Kidney (tissue), 14 donors: ENCODE data around the gene FNBP1. TPM values are rescaled to one million over a fixed set of nuclear protein-coding genes. Genes with fewer than 3 reads are reported as not detected.
A peak's percentile ranks its signal among the peaks of the same experiment; 100 is the strongest.

Source experiments
- DNase-seq, 5 donors: peaks; one replicate each; pipeline ENCODE4 v3.0.0-alpha.2; 2013 to 2020
- FAIRE-seq: peaks from 2 replicates; lab custom pipeline; 2012; peaks lifted over from hg19 to GRCh38; lab: Jason Lieb, UNC
- H3K27ac ChIP-seq, 2 donors: one replicate each; pipeline ENCODE4 v1.7.0; 2013; ENCODE audit warnings: low read depth in 2 of 2, low read length in 2 of 2, inconsistent platforms in 1 of 2
- H3K27me3 ChIP-seq: one replicate; pipeline ENCODE4 v1.7.1; 2013; ENCODE audit warnings: low read length, inconsistent platforms; ENCODE audit not compliant: control insufficient read depth, insufficient read depth
- H3K36me3 ChIP-seq, 3 donors: one replicate each; pipeline versions ENCODE4 v1.7.0 to v1.7.1; 2013; ENCODE audit warnings: low read length in 3 of 3, control low read depth in 1 of 3, inconsistent platforms in 1 of 3; ENCODE audit not compliant: insufficient read depth in 3 of 3, control insufficient read depth in 2 of 3
- H3K4me1 ChIP-seq, 3 donors: one replicate each; pipeline versions ENCODE4 v1.7.0 to v1.7.1; 2013; ENCODE audit warnings: low read length in 3 of 3, inconsistent platforms in 1 of 3, low read depth in 1 of 3; ENCODE audit not compliant: control insufficient read depth in 2 of 3, insufficient read depth in 2 of 3
- H3K4me3 ChIP-seq, 3 donors: one replicate each; pipeline versions ENCODE4 v1.7.0 to v1.8.1; 2013; ENCODE audit warnings: low read length in 3 of 3, control low read depth in 1 of 3, inconsistent platforms in 1 of 3
- H3K9ac ChIP-seq, 3 donors: one replicate each; pipeline versions ENCODE4 v1.7.0 to v1.7.1; 2013; ENCODE audit warnings: low read length in 3 of 3, control low read depth in 1 of 3, inconsistent platforms in 1 of 3
- H3K9me3 ChIP-seq, 3 donors: one replicate each; pipeline versions ENCODE4 v1.7.0 to v1.7.1; 2013; ENCODE audit warnings: low read length in 3 of 3, control low read depth in 1 of 3, inconsistent platforms in 1 of 3; ENCODE audit not compliant: control insufficient read depth in 2 of 3, insufficient read depth in 1 of 3
- CTCF ChIP-seq: IDR thresholded peaks from 3 replicates; pipeline ENCODE4 v1.5.1; 2012; ENCODE audit warnings: mild to moderate bottlenecking, moderate library complexity, borderline replicate concordance; ENCODE audit not compliant: insufficient read depth; ENCODE audit errors: extremely low read depth
- intact Hi-C: fragments of 100-400 bp; cut with DNase I; formaldehyde crosslinking; loops from one replicate; pipeline ENCODE4 v1.11.1; 2022
- polyA plus RNA-seq: library from polyadenylated mRNA; stranded (reverse); fragments of 350-450 nt; fragmentation: Illumina TruSeq; extraction: RNeasy Lipid Tissue Mini Kit (QIAGEN cat#74804); gene quantifications from one replicate; pipeline ENCODE4 v1.2.3, GENCODE V29; 2014; ENCODE audit warnings: low read depth, low replicate concordance; ENCODE audit not compliant: insufficient read depth
- total RNA-seq: library from RNA; stranded (reverse); fragmentation: NEBNext Ultra II Directional; extraction: Animal tissue kit (Norgen Biotek cat#: 25700); gene quantifications from one replicate; pipeline ENCODE4 v1.2.1, GENCODE V29; 2021
- donor health status: control.
- donor health status: control.
- donor health status: control.
- donor health status: control.
- donor health status: control.
- donor health status: DM: yes; HTN: yes; CAD: no.
- donor health status: Normal renal cell carcinoma (clear cell type).

Gene FNBP1
- total and polyA plus RNA-seq, 2 donors from 2014 or later = 9.7 to 51.7 TPM

- DNase-seq (no peak), FAIRE-seq (no peak)
- TF ChIP-seq CTCF = no peak
- H3K9ac ChIP-seq = peak overlapping the region; percentile 77 to 94 (median 80)
- H3K27ac ChIP-seq = peak overlapping the region; percentile 89 to 90
- no peaks in the 10 kb centered on the region for H3K36me3 ChIP-seq
- H3K4me3 ChIP-seq = peak overlapping the region; percentile 91 to 98 (median 93)
- no peaks in the 10 kb centered on the region for H3K9me3 ChIP-seq
- H3K27me3 ChIP-seq = no peaks in the 10 kb centered on the region
- intact Hi-C loops = no loop called here
- peaks cover 0 to 15% (median 6%) of the 10 kb centered on the region in 3 donors for H3K4me1 ChIP-seq
These were observed 11.4 kb upstream of the FNBP1 start for GRCh38 chr9:130054325-130054786.

GRCh38 chr9:130053504-130054324 lies 10.7 kb upstream of the FNBP1 start, which contains the start of gene GPR107:
GPR107 (plus strand) TSS chr9:130053906; CDS start chr9:130053933, 27 bp downstream.
- H3K4me1 ChIP-seq = peaks cover 0 to 15% (median 6%) of the 10 kb centered on the region in 3 donors
- H3K9ac ChIP-seq = peak within 1 kb of the TSS; percentile 77 to 94 (median 80)
- no peaks in the 10 kb centered on the region for H3K27me3 ChIP-seq
- peak; percentile 88 to 94 (median 92) for DNase-seq
- FAIRE-seq = no peak
- H3K4me3 ChIP-seq = peak within 1 kb of the TSS; percentile 91 to 98 (median 93)
- H3K36me3 ChIP-seq = no peaks in the 10 kb centered on the region
- intact Hi-C loops = no loop called here
- no peak for TF ChIP-seq CTCF
- H3K27ac ChIP-seq = peak within 1 kb of the TSS; percentile 89 to 90
- no peaks in the 10 kb centered on the region for H3K9me3 ChIP-seq

- Histone ChIP-seq H3K4me3 (peak overlapping the region; percentile 91 to 98 (median 93)), H3K27ac (peak overlapping the region; percentile 89 to 90), H3K9me3 (no peaks in the 10 kb centered on the region), H3K36me3 (no peaks in the 10 kb centered on the region), H3K4me1 (peaks cover 0 to 15% (median 6%) of the 10 kb centered on the region in 3 donors), H3K27me3 (no peaks in the 10 kb centered on the region), H3K9ac (peak overlapping the region; percentile 77 to 94 (median 80))
- intact Hi-C loops = no loop called here
- FAIRE-seq (no peak), DNase-seq (no peak)
- TF ChIP-seq CTCF = no peak
These were observed 10.1 kb upstream of the FNBP1 start for GRCh38 chr9:130053109-130053503.
